Stimulated activated effector memory CD8-positive, alpha-beta T cell treated with anti-CD3 and anti-CD28 coated beads, Interleukin-12 subunit alpha, Interleukin-12 subunit beta, amount 100 ng/mL, for 72 hours (primary cell): ENCODE data around the gene SFSWAP.

Experiments
- ATAC-seq: fragments of 150-1000 bp; cut with Tn5 transposase; 2 replicates; pipeline ENCODE4 v1.10.0; 2021
- DNase-seq, 2 donors: peaks; one replicate each; pipeline ENCODE4 v3.0.0; 2021 to 2022; ENCODE audit warnings: low spot score in 2 of 2
- H3K27ac Mint-ChIP-seq: one replicate; pipeline ENCODE4 v1.8.0; 2022; ENCODE audit warnings: mild to moderate bottlenecking, mixed read lengths
- H3K36me3 Mint-ChIP-seq: one replicate; pipeline ENCODE4 v1.8.0; 2022; ENCODE audit warnings: mild to moderate bottlenecking, mixed read lengths
- H3K4me1 Mint-ChIP-seq: one replicate; pipeline ENCODE4 v1.8.0; 2022; ENCODE audit warnings: mixed read lengths
- H3K4me3 Mint-ChIP-seq: one replicate; pipeline ENCODE4 v1.8.0; 2022; ENCODE audit warnings: mild to moderate bottlenecking, mixed read lengths
- H3K9me3 Mint-ChIP-seq: one replicate; pipeline ENCODE4 v1.8.0; 2022; ENCODE audit warnings: mixed read lengths

Gene SFSWAP

GRCh38 chr12:131836714-131837397, 126.0 kb downstream of the SFSWAP start:
- no peaks in the 10 kb centered on the region for H3K36me3 Mint-ChIP-seq
- DNase-seq (no peak), ATAC-seq (no peak)
- H3K4me3 Mint-ChIP-seq = no peak overlapping the region
- H3K27ac Mint-ChIP-seq = no peak overlapping the region
- H3K9me3 Mint-ChIP-seq = no peaks in the 10 kb centered on the region
- no peaks in the 10 kb centered on the region for H3K4me1 Mint-ChIP-seq

GRCh38 chr12:131840643-131841416, 129.9 kb downstream of the SFSWAP start:
- Mint-ChIP-seq H3K9me3 (no peaks in the 10 kb centered on the region), H3K36me3 (no peaks in the 10 kb centered on the region), H3K4me3 (no peak overlapping the region), H3K4me1 (no peaks in the 10 kb centered on the region), H3K27ac (no peak overlapping the region)
- no peak for DNase-seq
- no peak for ATAC-seq

DNA sequence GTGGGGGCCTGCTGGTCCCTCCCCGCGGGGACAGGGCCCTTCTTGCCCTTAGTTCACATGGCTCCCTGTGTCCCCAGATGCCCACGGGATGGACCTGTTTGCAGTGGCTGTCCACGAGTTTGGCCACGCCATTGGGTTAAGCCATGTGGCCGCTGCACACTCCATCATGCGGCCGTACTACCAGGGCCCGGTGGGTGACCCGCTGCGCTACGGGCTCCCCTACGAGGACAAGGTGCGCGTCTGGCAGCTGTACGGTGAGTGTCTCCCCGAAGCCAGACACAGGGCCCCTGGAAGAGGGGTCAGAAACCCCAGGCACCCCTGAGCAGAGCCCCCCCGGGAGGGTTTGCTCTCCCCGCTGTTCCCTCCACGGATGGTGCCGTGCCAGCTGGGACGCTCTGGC, 130.7 kb downstream of the SFSWAP start:
- Mint-ChIP-seq H3K9me3 (no peaks in the 10 kb centered on the region), H3K36me3 (no peaks in the 10 kb centered on the region), H3K4me1 (no peaks in the 10 kb centered on the region), H3K4me3 (no peak overlapping the region), H3K27ac (no peak overlapping the region)
- no peak for ATAC-seq
- DNase-seq = no peak

DNA sequence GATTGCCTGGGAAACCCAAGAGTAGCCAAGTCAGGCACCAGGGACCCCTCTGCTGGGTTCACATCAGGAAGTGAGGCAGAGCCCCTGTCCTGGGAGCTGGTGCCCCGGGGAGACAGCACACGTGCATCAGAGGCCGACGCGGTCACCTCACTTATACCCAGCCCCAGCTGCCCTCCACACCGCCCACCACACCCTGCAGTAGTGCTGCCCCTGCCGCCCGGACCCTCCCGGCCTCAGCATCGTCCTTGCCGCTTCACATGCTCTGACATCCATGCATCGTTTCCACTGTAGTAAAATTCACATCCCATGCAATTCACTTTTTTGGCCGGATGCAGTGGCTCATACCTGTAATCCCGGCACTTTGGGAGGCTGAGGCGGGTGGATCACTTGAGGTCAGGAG, 131.3 kb downstream of the SFSWAP start:
- DNase-seq (no peak), ATAC-seq (no peak)
- H3K36me3 Mint-ChIP-seq = no peaks in the 10 kb centered on the region
- no peak overlapping the region for H3K4me3 Mint-ChIP-seq
- H3K4me1 Mint-ChIP-seq = no peaks in the 10 kb centered on the region
- no peaks in the 10 kb centered on the region for H3K9me3 Mint-ChIP-seq
- H3K27ac Mint-ChIP-seq = no peak overlapping the region

DNA sequence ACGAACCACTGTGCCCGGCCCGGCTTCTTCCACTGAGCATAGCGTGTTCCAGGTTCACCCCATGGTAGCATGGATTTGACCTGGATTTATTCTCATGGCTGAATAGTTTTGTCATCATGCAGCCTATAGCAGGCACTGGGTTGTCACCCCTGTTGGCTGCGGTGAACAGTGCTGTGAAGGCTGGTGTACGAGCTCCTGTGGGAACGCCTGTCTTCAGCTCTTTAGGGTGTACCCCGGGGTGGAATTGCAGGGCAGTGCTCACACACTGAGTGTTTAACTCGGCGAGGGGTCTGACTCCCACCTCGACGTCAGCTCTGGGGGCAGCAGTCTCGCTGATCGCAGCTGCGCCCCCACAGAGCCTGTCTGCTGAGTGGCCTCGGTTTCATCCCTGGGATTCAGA, 132.6 kb downstream of the SFSWAP start:
- Mint-ChIP-seq H3K36me3 (no peaks in the 10 kb centered on the region), H3K4me3 (no peak overlapping the region), H3K9me3 (no peaks in the 10 kb centered on the region), H3K4me1 (no peaks in the 10 kb centered on the region), H3K27ac (no peak overlapping the region)
- DNase-seq (no peak), ATAC-seq (no peak)

- no peaks in the 10 kb centered on the region for H3K9me3 Mint-ChIP-seq
- H3K27ac Mint-ChIP-seq = no peak overlapping the region
- H3K36me3 Mint-ChIP-seq = no peaks in the 10 kb centered on the region
- ATAC-seq (no peak), DNase-seq (no peak)
- no peaks in the 10 kb centered on the region for H3K4me1 Mint-ChIP-seq
- no peak overlapping the region for H3K4me3 Mint-ChIP-seq
These were observed 133.2 kb downstream of the SFSWAP start for GRCh38 chr12:131844140-131844539.

DNA sequence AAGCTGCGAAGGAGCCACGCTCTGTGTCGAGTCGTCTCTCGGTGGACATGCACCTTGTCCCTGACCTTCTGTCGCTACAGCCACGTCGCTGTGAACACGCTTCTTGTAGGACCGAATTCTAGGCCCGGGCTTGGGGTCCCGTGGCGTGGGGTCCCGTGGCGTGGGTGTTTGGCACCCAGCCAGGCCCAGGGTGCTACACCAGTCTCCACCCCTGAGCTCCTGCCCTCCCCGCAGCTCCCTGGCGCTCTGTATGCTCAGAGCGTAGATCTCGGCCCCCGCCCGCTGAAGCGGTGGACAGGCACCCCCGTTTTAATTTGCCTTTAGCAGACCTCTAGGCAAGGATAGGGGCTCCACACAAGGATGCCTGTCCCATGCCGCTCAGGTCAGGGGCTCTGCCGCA, 133.8 kb downstream of the SFSWAP start:
- H3K4me3 Mint-ChIP-seq = no peak overlapping the region
- ATAC-seq = no peak

DNA sequence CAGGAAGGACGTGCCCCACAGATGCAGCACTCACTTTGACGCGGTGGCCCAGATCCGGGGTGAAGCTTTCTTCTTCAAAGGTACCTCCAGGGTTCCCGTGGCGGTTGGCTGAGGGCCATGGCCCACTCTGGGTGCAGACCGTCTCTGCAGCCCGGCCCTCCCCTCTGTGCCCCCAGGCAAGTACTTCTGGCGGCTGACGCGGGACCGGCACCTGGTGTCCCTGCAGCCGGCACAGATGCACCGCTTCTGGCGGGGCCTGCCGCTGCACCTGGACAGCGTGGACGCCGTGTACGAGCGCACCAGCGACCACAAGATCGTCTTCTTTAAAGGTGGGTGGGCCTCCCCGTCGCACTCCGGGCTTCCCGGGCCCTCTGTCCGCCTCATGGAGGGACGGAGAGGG, 134.2 kb downstream of the SFSWAP start:
- Mint-ChIP-seq H3K4me1 (no peaks in the 10 kb centered on the region), H3K9me3 (no peaks in the 10 kb centered on the region), H3K4me3 (no peak overlapping the region), H3K36me3 (no peaks in the 10 kb centered on the region), H3K27ac (no peak overlapping the region)
- ATAC-seq = no peak
- no peak for DNase-seq

More for the DNA sequence above, 133.8 kb downstream of the SFSWAP start:
- no peaks in the 10 kb centered on the region for H3K36me3 Mint-ChIP-seq
- H3K27ac Mint-ChIP-seq = no peak overlapping the region
- DNase-seq = no peak
- H3K4me1 Mint-ChIP-seq = no peaks in the 10 kb centered on the region
- H3K9me3 Mint-ChIP-seq = no peaks in the 10 kb centered on the region

- no peak for DNase-seq
- ATAC-seq = no peak
- Mint-ChIP-seq H3K4me3 (no peak overlapping the region), H3K4me1 (no peaks in the 10 kb centered on the region), H3K27ac (no peak overlapping the region), H3K36me3 (no peaks in the 10 kb centered on the region), H3K9me3 (no peaks in the 10 kb centered on the region)
These were observed 136.6 kb downstream of the SFSWAP start for GRCh38 chr12:131847456-131847855.

- Mint-ChIP-seq H3K4me1 (no peaks in the 10 kb centered on the region), H3K36me3 (no peaks in the 10 kb centered on the region), H3K4me3 (no peak overlapping the region), H3K9me3 (no peaks in the 10 kb centered on the region), H3K27ac (no peak overlapping the region)
- DNase-seq (no peak), ATAC-seq (no peak)
These were observed 137.9 kb downstream of the SFSWAP start for GRCh38 chr12:131848753-131849152.
